Measurements from ENCODE around the gene PLXND1.

- TF ChIP-seq POLR2A (IDR thresholded peaks at IDR 0.05; ENCODE audit: low read depth, low read length) (no peak), POLR2AphosphoS5 (IDR thresholded peaks at IDR 0.05; ENCODE audit: low read depth, low read length) (no peak)
Measured at GRCh38 chr3:129608087-129608935, 1.8 kb upstream of the PLXND1 start.

Measured in GM12892 (cell line).